Kidney epithelial cell (primary cell): Measurements from ENCODE around the gene CCL7. TPM values are rescaled to one million over a fixed set of nuclear protein-coding genes. Genes with fewer than 3 reads are reported as not detected.

Source experiments
- DNase-seq: peaks from one replicate; pipeline ENCODE4 v3.0.0-alpha.2; 2010; ENCODE audit warnings: low read depth
- H3K27me3 ChIP-seq: 2 replicates; pipeline ENCODE4 v1.6.0; 2011; ENCODE audit warnings: low read length; ENCODE audit not compliant: control insufficient read depth, insufficient read depth
- H3K36me3 ChIP-seq: 2 replicates; pipeline ENCODE4 v1.5.1; 2011; ENCODE audit warnings: low read length; ENCODE audit not compliant: control insufficient read depth, insufficient read depth
- H3K4me3 ChIP-seq: 2 replicates; pipeline ENCODE4 v1.5.1; 2011; ENCODE audit warnings: low read depth, mild to moderate bottlenecking, control low read depth, low read length
- total RNA-seq: library from RNA; depleted of rRNA; stranded (reverse); fragments of >200 nt; gene quantifications from 2 replicates; pipeline ENCODE4 v1.2.3, GENCODE V29; 2015
- TF ChIP-seq, protein P1 (sequence below): IDR thresholded peaks from 2 replicates; pipeline ENCODE4 v1.5.1; 2011; ENCODE audit warnings: mild to moderate bottlenecking, moderate library complexity, low read length, control low read depth, inconsistent platforms; ENCODE audit not compliant: insufficient read depth, poor library complexity, severe bottlenecking

The CCL7 gene
- total RNA-seq, 1 donor from 2014 or later = not detected

DNA sequence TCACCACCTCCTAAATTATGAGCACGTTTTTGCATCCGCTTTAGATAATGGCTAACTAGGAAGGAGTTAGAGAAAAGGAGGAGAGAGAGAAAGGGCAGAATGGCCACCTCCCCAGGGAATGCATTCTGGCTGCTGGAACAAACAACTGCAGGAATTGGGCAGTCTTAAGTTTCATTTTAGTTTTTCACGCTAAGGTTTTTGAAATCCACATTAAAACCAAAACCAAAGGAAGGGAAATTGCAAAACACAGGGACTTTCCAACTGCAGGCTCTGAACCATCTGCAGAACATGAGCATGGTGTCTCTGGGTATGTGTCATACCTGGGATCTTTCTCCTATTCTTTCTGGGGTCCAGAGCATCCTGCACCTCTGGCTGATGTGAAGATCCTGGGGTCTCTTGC is 37.1 kb downstream of the CCL7 start:
- no peak for DNase-seq
- Histone ChIP-seq H3K36me3 (no peaks in the 10 kb centered on the region), H3K4me3 (no peak overlapping the region), H3K27me3 (no peaks in the 10 kb centered on the region)
- TF ChIP-seq, protein P1, sequence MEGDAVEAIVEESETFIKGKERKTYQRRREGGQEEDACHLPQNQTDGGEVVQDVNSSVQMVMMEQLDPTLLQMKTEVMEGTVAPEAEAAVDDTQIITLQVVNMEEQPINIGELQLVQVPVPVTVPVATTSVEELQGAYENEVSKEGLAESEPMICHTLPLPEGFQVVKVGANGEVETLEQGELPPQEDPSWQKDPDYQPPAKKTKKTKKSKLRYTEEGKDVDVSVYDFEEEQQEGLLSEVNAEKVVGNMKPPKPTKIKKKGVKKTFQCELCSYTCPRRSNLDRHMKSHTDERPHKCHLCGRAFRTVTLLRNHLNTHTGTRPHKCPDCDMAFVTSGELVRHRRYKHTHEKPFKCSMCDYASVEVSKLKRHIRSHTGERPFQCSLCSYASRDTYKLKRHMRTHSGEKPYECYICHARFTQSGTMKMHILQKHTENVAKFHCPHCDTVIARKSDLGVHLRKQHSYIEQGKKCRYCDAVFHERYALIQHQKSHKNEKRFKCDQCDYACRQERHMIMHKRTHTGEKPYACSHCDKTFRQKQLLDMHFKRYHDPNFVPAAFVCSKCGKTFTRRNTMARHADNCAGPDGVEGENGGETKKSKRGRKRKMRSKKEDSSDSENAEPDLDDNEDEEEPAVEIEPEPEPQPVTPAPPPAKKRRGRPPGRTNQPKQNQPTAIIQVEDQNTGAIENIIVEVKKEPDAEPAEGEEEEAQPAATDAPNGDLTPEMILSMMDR = no peak

- TF ChIP-seq, protein P1 = no peak
- Histone ChIP-seq H3K36me3 (no peaks in the 10 kb centered on the region), H3K27me3 (no peaks in the 10 kb centered on the region), H3K4me3 (no peak overlapping the region)
- DNase-seq = no peak
Measured at GRCh38 chr17:34308371-34308770, 38.4 kb downstream of the CCL7 start.

DNA sequence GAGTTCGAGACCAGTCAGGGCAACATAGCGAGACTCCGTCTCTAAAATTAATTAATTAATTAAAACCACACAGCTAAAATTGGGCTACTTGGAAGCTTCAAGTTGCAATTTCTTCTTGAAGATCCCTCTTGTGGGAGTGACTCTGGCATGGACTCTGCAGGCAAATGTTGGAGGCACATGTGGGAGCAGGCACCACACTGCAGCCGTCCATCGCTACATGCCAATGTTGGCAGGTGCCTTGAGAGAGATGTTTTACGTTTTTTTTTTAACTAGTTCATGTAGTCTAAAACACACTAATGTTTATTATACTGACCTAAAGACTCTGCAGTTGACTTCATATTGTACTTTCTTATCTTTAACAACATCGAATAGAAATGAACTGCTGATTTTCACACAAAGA is 41.3 kb downstream of the CCL7 start:
- H3K36me3 ChIP-seq = no peaks in the 10 kb centered on the region

GRCh38 chr17:34312080-34312479 is 42.1 kb downstream of the CCL7 start:
- H3K36me3 ChIP-seq = no peaks in the 10 kb centered on the region
- H3K27me3 ChIP-seq = no peaks in the 10 kb centered on the region
- no peak overlapping the region for H3K4me3 ChIP-seq
- no peak for DNase-seq
- TF ChIP-seq, protein P1 = no peak

More for the DNA sequence above, 41.3 kb downstream of the CCL7 start:
- no peaks in the 10 kb centered on the region for H3K27me3 ChIP-seq
- H3K4me3 ChIP-seq = no peak overlapping the region
- DNase-seq = no peak
- TF ChIP-seq, protein P1 = no peak

DNA sequence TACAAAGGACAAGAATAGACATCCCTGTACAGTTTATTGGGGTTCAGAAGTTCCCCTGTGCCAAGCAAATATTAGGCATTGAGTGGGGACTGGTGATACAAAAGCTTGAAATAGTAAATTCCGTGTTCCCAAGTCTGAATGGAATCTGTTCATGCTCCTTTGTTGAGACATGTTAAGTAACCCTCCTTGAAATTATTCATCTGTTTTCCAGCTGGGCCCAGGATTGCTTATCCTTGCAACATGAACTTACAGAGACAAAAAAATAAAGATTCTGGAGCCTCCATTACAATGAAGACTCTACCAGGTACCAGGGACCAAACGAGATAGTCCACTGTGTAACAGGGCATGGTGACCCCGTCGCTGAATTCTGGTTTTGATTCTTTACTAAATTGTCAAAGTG is 43.1 kb downstream of the CCL7 start:
- no peak for DNase-seq
- Histone ChIP-seq H3K27me3 (no peaks in the 10 kb centered on the region), H3K36me3 (no peaks in the 10 kb centered on the region), H3K4me3 (no peak overlapping the region)
- TF ChIP-seq, protein P1 = no peak

DNA sequence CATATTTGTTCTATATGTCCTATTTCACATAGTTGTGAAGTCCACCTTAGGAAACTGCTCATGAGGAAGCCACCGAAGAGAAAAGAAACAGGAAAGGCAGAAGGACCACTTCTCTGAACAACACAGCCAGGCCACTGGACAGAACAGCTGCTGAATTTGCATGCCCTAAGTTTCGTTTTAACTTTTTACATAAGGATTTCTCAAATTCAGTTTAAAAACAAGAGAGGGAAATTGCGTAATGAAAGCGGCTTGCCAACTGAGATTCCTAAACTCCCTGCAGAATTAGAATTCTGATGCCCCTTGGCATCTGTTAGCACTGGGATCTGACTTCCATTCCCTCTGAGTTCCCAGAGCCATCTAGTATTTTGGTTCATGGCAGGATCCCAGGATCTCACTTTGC is 44.3 kb downstream of the CCL7 start:
- TF ChIP-seq, protein P1 = no peak
- no peaks in the 10 kb centered on the region for H3K36me3 ChIP-seq
- H3K4me3 ChIP-seq = no peak overlapping the region
- no peak for DNase-seq
- H3K27me3 ChIP-seq = no peaks in the 10 kb centered on the region
